ENCODE results near the gene VASH1. TPM values are rescaled to one million over a fixed set of nuclear protein-coding genes. Genes with fewer than 3 reads are reported as not detected.

VASH1 gene
- total RNA-seq (2022; extraction: Qiagen RNA extraction; ENCODE audit: low read depth): 3.8 to 5.0 TPM (median 4.0 TPM) in 5 replicates

GRCh38 chr14:76761136-76761959 lies at the start of gene VASH1:
TSS of gene VASH1 (plus strand) at chr14:76761468. CDS start at chr14:76762822, 1,354 bp downstream.

GRCh38 chr14:76812422-76813383 lies 51.4 kb downstream of the VASH1 start, which contains the start of gene ANGEL1:
TSS of gene ANGEL1 (minus strand) at chr14:76812882. CDS start at chr14:76812827, 55 bp downstream.

GRCh38 chr14:76826122-76826521 lies 64.9 kb downstream of the VASH1 start, which contains the start of gene LRRC74A:
TSS of gene LRRC74A (plus strand) at chr14:76826408. CDS start at chr14:76826698, 290 bp downstream.

Other genes with a start within 250 kb of the VASH1 start
- gene ANGEL1, start 51.4 kb downstream of the VASH1 start, total RNA-seq (2022; extraction: Qiagen RNA extraction; ENCODE audit: low read depth): 7.7 to 11.0 TPM (median 10.1 TPM) in 5 replicates
- not detected in 5 replicates for gene LRRC74A, start 64.9 kb downstream of the VASH1 start, total RNA-seq (2022; extraction: Qiagen RNA extraction; ENCODE audit: low read depth)